Measurements from ENCODE around the gene TOMM20. TPM values are rescaled to one million over a fixed set of nuclear protein-coding genes. Genes with fewer than 3 reads are reported as not detected.
"Not testable (repeated sequence)": the region's sequence is repeated elsewhere in the genome, so short reads cannot be mapped to it uniquely, and the experiment has no call there.

Gene TOMM20
- total RNA-seq, 1 donor from 2014 or later: 70.3 TPM

GRCh38 chr1:235101558-235102258 is 26.9 kb downstream of the TOMM20 start:
- DNase-seq (ENCODE audit: low spot score): no peak

- no peak for DNase-seq (ENCODE audit: low spot score)
Observed at GRCh38 chr1:235100194-235100772, 28.4 kb downstream of the TOMM20 start.

- no peak for DNase-seq (ENCODE audit: low spot score)
Observed at GRCh38 chr1:235098991-235099390, 29.6 kb downstream of the TOMM20 start.

GRCh38 chr1:235098547-235098946 is 30.1 kb downstream of the TOMM20 start:
- no peak for DNase-seq (ENCODE audit: low spot score)

- not testable (repeated sequence) for DNase-seq (ENCODE audit: low spot score)
Observed at GRCh38 chr1:235097501-235097900, 31.1 kb downstream of the TOMM20 start.

GRCh38 chr1:235095938-235096562 is 32.6 kb downstream of the TOMM20 start:
- no peak for DNase-seq (ENCODE audit: low spot score)

- DNase-seq (ENCODE audit: low spot score): peak; percentile 83
Observed at GRCh38 chr1:235093696-235094592, 34.7 kb downstream of the TOMM20 start.

GRCh38 chr1:235093013-235093695 is 35.5 kb downstream of the TOMM20 start:
- peak; percentile 65 for DNase-seq (ENCODE audit: low spot score)

GRCh38 chr1:235092415-235092814 is 36.2 kb downstream of the TOMM20 start:
- not testable (repeated sequence) for DNase-seq (ENCODE audit: low spot score)

- not testable (repeated sequence) for DNase-seq (ENCODE audit: low spot score)
Observed at GRCh38 chr1:235092045-235092406, 36.6 kb downstream of the TOMM20 start.

GRCh38 chr1:235091319-235092044 is 37.2 kb downstream of the TOMM20 start:
- DNase-seq (ENCODE audit: low spot score): not testable (repeated sequence)

GRCh38 chr1:235090406-235091069 is 38.1 kb downstream of the TOMM20 start:
- DNase-seq (ENCODE audit: low spot score): no peak

- no peak for DNase-seq (ENCODE audit: low spot score)
Observed at GRCh38 chr1:235088907-235089306, 39.7 kb downstream of the TOMM20 start.

- DNase-seq (ENCODE audit: low spot score): no peak
Observed at GRCh38 chr1:235088430-235088829, 40.2 kb downstream of the TOMM20 start.

- no peak for DNase-seq (ENCODE audit: low spot score)
Observed at GRCh38 chr1:235087906-235088305, 40.7 kb downstream of the TOMM20 start.

GRCh38 chr1:235085411-235086117 is 43.1 kb downstream of the TOMM20 start:
- not testable (repeated sequence) for DNase-seq (ENCODE audit: low spot score)

- not testable (repeated sequence) for DNase-seq (ENCODE audit: low spot score)
Observed at GRCh38 chr1:235080788-235081187, 47.8 kb downstream of the TOMM20 start.

GRCh38 chr1:235080297-235080657 is 48.4 kb downstream of the TOMM20 start:
- not testable (repeated sequence) for DNase-seq (ENCODE audit: low spot score)

GRCh38 chr1:235079443-235080296 is 49.0 kb downstream of the TOMM20 start:
- DNase-seq (ENCODE audit: low spot score): peak; percentile 93
